ENCODE results near the gene IDI2.
"Not testable (repeated sequence)": the region's sequence is repeated elsewhere in the genome, so short reads cannot be mapped to it uniquely, and the experiment has no call there.

Gene IDI2

GRCh38 chr10:1068380-1069361 is 43.0 kb upstream of the IDI2 start:
- Histone ChIP-seq H3K79me2 (peaks cover 20% of the 10 kb centered on the region), H3K9me3 (ENCODE audit: control insufficient read depth, low read length) (no peaks in the 10 kb centered on the region), H3K9ac (no peak overlapping the region), H3K4me1 (no peaks in the 10 kb centered on the region), H2AFZ (no peak overlapping the region), H3K27ac (no peak overlapping the region), H3K36me3 (ENCODE audit: control insufficient read depth, insufficient read depth, low read length) (no peaks in the 10 kb centered on the region), H3K4me2 (ENCODE audit: low read length) (no peak overlapping the region), H3K27me3 (ENCODE audit: control insufficient read depth, insufficient read depth, low read length) (no peaks in the 10 kb centered on the region), H3K4me3 (ENCODE audit: low read depth, low read length) (no peak overlapping the region)
- TF ChIP-seq, protein P1, sequence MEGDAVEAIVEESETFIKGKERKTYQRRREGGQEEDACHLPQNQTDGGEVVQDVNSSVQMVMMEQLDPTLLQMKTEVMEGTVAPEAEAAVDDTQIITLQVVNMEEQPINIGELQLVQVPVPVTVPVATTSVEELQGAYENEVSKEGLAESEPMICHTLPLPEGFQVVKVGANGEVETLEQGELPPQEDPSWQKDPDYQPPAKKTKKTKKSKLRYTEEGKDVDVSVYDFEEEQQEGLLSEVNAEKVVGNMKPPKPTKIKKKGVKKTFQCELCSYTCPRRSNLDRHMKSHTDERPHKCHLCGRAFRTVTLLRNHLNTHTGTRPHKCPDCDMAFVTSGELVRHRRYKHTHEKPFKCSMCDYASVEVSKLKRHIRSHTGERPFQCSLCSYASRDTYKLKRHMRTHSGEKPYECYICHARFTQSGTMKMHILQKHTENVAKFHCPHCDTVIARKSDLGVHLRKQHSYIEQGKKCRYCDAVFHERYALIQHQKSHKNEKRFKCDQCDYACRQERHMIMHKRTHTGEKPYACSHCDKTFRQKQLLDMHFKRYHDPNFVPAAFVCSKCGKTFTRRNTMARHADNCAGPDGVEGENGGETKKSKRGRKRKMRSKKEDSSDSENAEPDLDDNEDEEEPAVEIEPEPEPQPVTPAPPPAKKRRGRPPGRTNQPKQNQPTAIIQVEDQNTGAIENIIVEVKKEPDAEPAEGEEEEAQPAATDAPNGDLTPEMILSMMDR (IDR thresholded peaks at IDR 0.05), result no peak

GRCh38 chr10:1066734-1067133 is 41.1 kb upstream of the IDI2 start:
- H3K9me3 ChIP-seq (ENCODE audit: control insufficient read depth, low read length); H2AFZ ChIP-seq; H3K4me1 ChIP-seq; H3K4me2 ChIP-seq (ENCODE audit: low read length); H3K9ac ChIP-seq; H3K36me3 ChIP-seq (ENCODE audit: control insufficient read depth, insufficient read depth, low read length); H3K4me3 ChIP-seq (ENCODE audit: low read depth, low read length); H3K27ac ChIP-seq; H3K27me3 ChIP-seq (ENCODE audit: control insufficient read depth, insufficient read depth, low read length): not testable (repeated sequence)
- H3K79me2 ChIP-seq, result peaks cover 22% of the 10 kb centered on the region

DNA sequence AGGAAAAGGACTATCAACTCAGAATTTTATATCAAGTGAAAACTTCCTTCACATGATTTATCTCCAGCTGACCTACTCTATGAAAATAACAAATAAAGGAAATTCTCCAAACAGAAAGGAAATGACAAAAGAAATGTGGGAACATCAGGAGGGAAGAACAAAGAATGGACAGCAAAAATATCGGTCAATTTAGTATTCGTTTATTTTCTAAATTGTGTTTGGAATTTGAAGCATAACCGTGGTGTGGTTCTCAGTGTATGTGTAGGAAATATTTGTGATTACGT is 39.2 kb upstream of the IDI2 start:
- Histone ChIP-seq H3K4me2 (ENCODE audit: low read length) (no peak overlapping the region), H3K9ac (no peak overlapping the region), H3K27me3 (ENCODE audit: control insufficient read depth, insufficient read depth, low read length) (no peaks in the 10 kb centered on the region), H3K79me2 (peaks cover 40% of the 10 kb centered on the region), H3K27ac (no peak overlapping the region), H3K4me3 (ENCODE audit: low read depth, low read length) (no peak overlapping the region), H3K9me3 (ENCODE audit: control insufficient read depth, low read length) (no peaks in the 10 kb centered on the region), H2AFZ (no peak overlapping the region), H3K4me1 (peaks cover 3% of the 10 kb centered on the region), H3K36me3 (ENCODE audit: control insufficient read depth, insufficient read depth, low read length) (no peaks in the 10 kb centered on the region)
- TF ChIP-seq, protein P1 (IDR thresholded peaks at IDR 0.05), result no peak

- H3K27ac ChIP-seq, result no peak overlapping the region
Observed at GRCh38 chr10:1063232-1063865, 37.7 kb upstream of the IDI2 start.

More at GRCh38 chr10:1063232-1063865, 37.7 kb upstream of the IDI2 start:
- H3K4me1 ChIP-seq, result peaks cover 4% of the 10 kb centered on the region
- no peaks in the 10 kb centered on the region for H3K36me3 ChIP-seq (ENCODE audit: control insufficient read depth, insufficient read depth, low read length)
- no peaks in the 10 kb centered on the region for H3K9me3 ChIP-seq (ENCODE audit: control insufficient read depth, low read length)
- H3K27me3 ChIP-seq (ENCODE audit: control insufficient read depth, insufficient read depth, low read length), result no peaks in the 10 kb centered on the region
- no peak overlapping the region for H3K9ac ChIP-seq
- TF ChIP-seq, protein P1 (IDR thresholded peaks at IDR 0.05), result no peak
- H2AFZ ChIP-seq, result no peak overlapping the region
- H3K79me2 ChIP-seq, result peaks cover 50% of the 10 kb centered on the region
- no peak overlapping the region for H3K4me2 ChIP-seq (ENCODE audit: low read length)
- no peak overlapping the region for H3K4me3 ChIP-seq (ENCODE audit: low read depth, low read length)
